GM23338 (cell line): ENCODE data around the gene OR4D2. TPM values are rescaled to one million over a fixed set of nuclear protein-coding genes. Genes with fewer than 3 reads are reported as not detected.

ENCODE experiments used
- ATAC-seq: fragments of 200-7000 bp; cut with Tn5 transposase; 3 replicates; pipeline ENCODE4 v1.9.1; 2020
- DNase-seq: peaks from one replicate; pipeline ENCODE4 v3.0.0-alpha.2; 2015; ENCODE audit warnings: low spot score
- H2AFZ ChIP-seq: fragments of 200-600 bp; sonication (generic); 2 replicates; pipeline ENCODE4 v1.8.0; 2016; ENCODE audit warnings: antibody characterized with exemption, mild to moderate bottlenecking, moderate library complexity
- H3F3A ChIP-seq: fragments of 200-600 bp; sonication (generic); replicated peaks from 2 replicates; pipeline ENCODE4 v1.8.0; 2017; ENCODE audit warnings: antibody characterized with exemption, mixed run types, low read depth
- H3K27ac ChIP-seq: fragments of 200-600 bp; sonication (generic); 2 replicates; pipeline ENCODE4 v1.6.1; 2016; ENCODE audit warnings: low read depth
- H3K27me3 ChIP-seq: fragments of 200-600 bp; sonication (generic); 2 replicates; pipeline ENCODE4 v1.8.0; 2016; ENCODE audit warnings: mild to moderate bottlenecking, mixed run types, moderate library complexity; ENCODE audit not compliant: insufficient read depth
- H3K36me3 ChIP-seq: fragments of 200-600 bp; sonication (generic); 2 replicates; pipeline ENCODE4 v1.8.0; 2016; ENCODE audit warnings: mild to moderate bottlenecking; ENCODE audit not compliant: insufficient read depth
- H3K4me1 ChIP-seq: fragments of 200-600 bp; sonication (generic); 2 replicates; pipeline ENCODE4 v1.8.0; 2016; ENCODE audit warnings: mild to moderate bottlenecking, moderate library complexity; ENCODE audit not compliant: insufficient read depth
- H3K4me2 ChIP-seq: fragments of 200-600 bp; sonication (generic); 2 replicates; pipeline ENCODE4 v1.7.1; 2017; ENCODE audit warnings: mixed run types
- H3K4me3 ChIP-seq: fragments of 200-600 bp; sonication (generic); 2 replicates; pipeline ENCODE4 v1.6.1; 2016; ENCODE audit warnings: mixed run types
- H3K79me2 ChIP-seq: fragments of 200-600 bp; sonication (generic); replicated peaks from 2 replicates; pipeline ENCODE4 v1.8.0; 2017; ENCODE audit warnings: mild to moderate bottlenecking; ENCODE audit not compliant: insufficient read depth
- H3K9me2 ChIP-seq: fragments of 200-600 bp; sonication (generic); 2 replicates; pipeline ENCODE4 v1.8.0; 2017; ENCODE audit not compliant: insufficient read depth
- H4K20me1 ChIP-seq: fragments of 200-600 bp; sonication (generic); replicated peaks from 2 replicates; pipeline ENCODE4 v1.8.0; 2017; ENCODE audit warnings: mild to moderate bottlenecking; ENCODE audit not compliant: insufficient read depth
- H3K27ac Mint-ChIP-seq: 2 replicates; pipeline ENCODE4 v1.8.0; 2020; ENCODE audit warnings: inconsistent platforms, mild to moderate bottlenecking, moderate library complexity, mixed read lengths
- H3K27me3 Mint-ChIP-seq: 3 replicates; pipeline ENCODE4 v1.8.0; 2022; ENCODE audit warnings: low read depth, mild to moderate bottlenecking, moderate library complexity, mixed read lengths, inconsistent platforms; ENCODE audit not compliant: insufficient read depth, poor library complexity
- H3K36me3 Mint-ChIP-seq: 3 replicates; pipeline ENCODE4 v1.8.0; 2021; ENCODE audit warnings: low read depth, mild to moderate bottlenecking, inconsistent platforms, moderate library complexity, mixed read lengths
- H3K4me1 Mint-ChIP-seq: 3 replicates; pipeline ENCODE4 v1.8.0; 2020; ENCODE audit warnings: mild to moderate bottlenecking, inconsistent platforms, mixed read lengths
- H3K4me3 Mint-ChIP-seq: 3 replicates; pipeline ENCODE4 v1.8.0; 2021; ENCODE audit warnings: moderate library complexity, mild to moderate bottlenecking, inconsistent platforms, mixed read lengths
- H3K9me3 Mint-ChIP-seq: 3 replicates; pipeline ENCODE4 v1.8.0; 2020; ENCODE audit warnings: moderate library complexity, mild to moderate bottlenecking, inconsistent platforms, mixed read lengths
- CREB1 ChIP-seq: fragments of 250-450 bp; sonication (Bioruptor Pico); IDR thresholded peaks from 2 replicates; pipeline ENCODE4 v1.5.0; 2020; ENCODE audit warnings: low read depth, mild to moderate bottlenecking, moderate library complexity
- ETS1 ChIP-seq: IDR thresholded peaks from 2 replicates; pipeline ENCODE4 v1.6.1; 2016; ENCODE audit warnings: antibody characterized with exemption
- EZH2phosphoT487 ChIP-seq: fragments of 200-600 bp; sonication (generic); IDR thresholded peaks from one replicate; pipeline ENCODE4 v1.8.1; 2018; ENCODE audit warnings: antibody characterized with exemption; ENCODE audit not compliant: unreplicated experiment
- JUNB ChIP-seq: IDR thresholded peaks from one replicate; pipeline ENCODE4 v1.6.1; 2016; ENCODE audit warnings: antibody characterized with exemption; ENCODE audit not compliant: unreplicated experiment
- NANOG ChIP-seq: IDR thresholded peaks from 2 replicates; pipeline ENCODE4 v1.6.1; 2016; ENCODE audit warnings: antibody characterized with exemption, borderline replicate concordance
- POLR2AphosphoS5 ChIP-seq: IDR thresholded peaks from 2 replicates; pipeline ENCODE4 v1.6.1; 2016; ENCODE audit warnings: antibody characterized with exemption, low read depth
- REST ChIP-seq: IDR thresholded peaks from one replicate; pipeline ENCODE4 v1.6.1; 2018; ENCODE audit warnings: antibody characterized with exemption; ENCODE audit not compliant: unreplicated experiment
- STAT1 ChIP-seq: IDR thresholded peaks from one replicate; pipeline ENCODE4 v1.6.1; 2016; ENCODE audit warnings: antibody characterized with exemption; ENCODE audit not compliant: unreplicated experiment
- ZNF114 ChIP-seq: fragments of 250-450 bp; sonication (Bioruptor Pico); IDR thresholded peaks from 2 replicates; pipeline ENCODE4 v1.5.0; 2020; ENCODE audit warnings: mild to moderate bottlenecking, moderate library complexity
- ZNF331 ChIP-seq: fragments of 250-450 bp; sonication (Bioruptor Pico); IDR thresholded peaks from 2 replicates; pipeline ENCODE4 v1.5.0; 2020; ENCODE audit warnings: low read depth, mild to moderate bottlenecking, moderate library complexity
- polyA plus RNA-seq: library from polyadenylated mRNA; unstranded; fragments of >200 nt; fragmentation: Nextera tagmentation; extraction: Ambion mirVana; gene quantifications from 2 replicates; pipeline ENCODE4 v1.2.1, GENCODE V29; 2016
- total RNA-seq: library from RNA; depleted of rRNA; stranded (reverse); fragments of >200 nt; shearing (Covaris generic); gene quantifications from 2 replicates; pipeline ENCODE4 v1.2.3, GENCODE V29; 2014
- TF ChIP-seq, protein P1 (sequence below): fragments of 250-450 bp; sonication (Bioruptor Pico); IDR thresholded peaks from 2 replicates; pipeline ENCODE4 v1.5.0; 2020; ENCODE audit warnings: mild to moderate bottlenecking, moderate library complexity

OR4D2 gene
- total and polyA plus RNA-seq, 2 experiments from 2014 or later: not detected

DNA sequence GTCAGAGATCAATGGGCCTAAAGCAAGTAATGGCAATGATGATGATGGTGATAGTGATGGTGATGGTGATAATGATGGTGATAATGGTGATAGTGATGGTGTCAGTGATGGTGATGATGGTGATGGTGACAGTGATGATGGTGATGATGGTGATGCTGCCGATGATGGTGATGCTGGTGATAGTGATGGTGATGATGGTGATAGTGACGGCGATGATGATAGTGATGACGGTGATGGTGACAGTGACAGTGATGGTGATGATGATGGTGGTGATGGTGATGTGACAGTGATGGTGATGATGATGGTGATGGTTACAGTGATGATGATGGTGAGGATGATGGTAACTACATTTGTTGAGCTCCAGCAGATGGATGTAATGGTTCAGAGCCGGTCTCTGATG is 49.4 kb upstream of the OR4D2 start:
- no peak overlapping the region for H3K4me3 ChIP-seq
- H3K4me2 ChIP-seq: no peak overlapping the region
- Mint-ChIP-seq H3K4me1 (no peaks in the 10 kb centered on the region), H3K36me3 (no peaks in the 10 kb centered on the region), H3K4me3 (no peak overlapping the region), H3K27me3 (peaks cover 5% of the 10 kb centered on the region), H3K27ac (no peak overlapping the region), H3K9me3 (no peaks in the 10 kb centered on the region)
- no peak overlapping the region for H3K27ac ChIP-seq
- H3K4me1 ChIP-seq: no peaks in the 10 kb centered on the region
- ATAC-seq (no peak), DNase-seq (no peak)
- peaks cover 3% of the 10 kb centered on the region for H4K20me1 ChIP-seq
- H3K36me3 ChIP-seq: no peaks in the 10 kb centered on the region
- no peaks in the 10 kb centered on the region for H3F3A ChIP-seq
- no peak overlapping the region for H2AFZ ChIP-seq
- no peaks in the 10 kb centered on the region for H3K79me2 ChIP-seq
- TF ChIP-seq STAT1 (no peak), ETS1 (no peak), POLR2AphosphoS5 (no peak), CREB1 (CRISPR knock-in tag) (no peak), NANOG (no peak), EZH2phosphoT487 (no peak), JUNB (no peak), ZNF331 (CRISPR knock-in tag) (no peak), ZNF114 (CRISPR knock-in tag) (no peak), REST (no peak)
- TF ChIP-seq, protein P1, sequence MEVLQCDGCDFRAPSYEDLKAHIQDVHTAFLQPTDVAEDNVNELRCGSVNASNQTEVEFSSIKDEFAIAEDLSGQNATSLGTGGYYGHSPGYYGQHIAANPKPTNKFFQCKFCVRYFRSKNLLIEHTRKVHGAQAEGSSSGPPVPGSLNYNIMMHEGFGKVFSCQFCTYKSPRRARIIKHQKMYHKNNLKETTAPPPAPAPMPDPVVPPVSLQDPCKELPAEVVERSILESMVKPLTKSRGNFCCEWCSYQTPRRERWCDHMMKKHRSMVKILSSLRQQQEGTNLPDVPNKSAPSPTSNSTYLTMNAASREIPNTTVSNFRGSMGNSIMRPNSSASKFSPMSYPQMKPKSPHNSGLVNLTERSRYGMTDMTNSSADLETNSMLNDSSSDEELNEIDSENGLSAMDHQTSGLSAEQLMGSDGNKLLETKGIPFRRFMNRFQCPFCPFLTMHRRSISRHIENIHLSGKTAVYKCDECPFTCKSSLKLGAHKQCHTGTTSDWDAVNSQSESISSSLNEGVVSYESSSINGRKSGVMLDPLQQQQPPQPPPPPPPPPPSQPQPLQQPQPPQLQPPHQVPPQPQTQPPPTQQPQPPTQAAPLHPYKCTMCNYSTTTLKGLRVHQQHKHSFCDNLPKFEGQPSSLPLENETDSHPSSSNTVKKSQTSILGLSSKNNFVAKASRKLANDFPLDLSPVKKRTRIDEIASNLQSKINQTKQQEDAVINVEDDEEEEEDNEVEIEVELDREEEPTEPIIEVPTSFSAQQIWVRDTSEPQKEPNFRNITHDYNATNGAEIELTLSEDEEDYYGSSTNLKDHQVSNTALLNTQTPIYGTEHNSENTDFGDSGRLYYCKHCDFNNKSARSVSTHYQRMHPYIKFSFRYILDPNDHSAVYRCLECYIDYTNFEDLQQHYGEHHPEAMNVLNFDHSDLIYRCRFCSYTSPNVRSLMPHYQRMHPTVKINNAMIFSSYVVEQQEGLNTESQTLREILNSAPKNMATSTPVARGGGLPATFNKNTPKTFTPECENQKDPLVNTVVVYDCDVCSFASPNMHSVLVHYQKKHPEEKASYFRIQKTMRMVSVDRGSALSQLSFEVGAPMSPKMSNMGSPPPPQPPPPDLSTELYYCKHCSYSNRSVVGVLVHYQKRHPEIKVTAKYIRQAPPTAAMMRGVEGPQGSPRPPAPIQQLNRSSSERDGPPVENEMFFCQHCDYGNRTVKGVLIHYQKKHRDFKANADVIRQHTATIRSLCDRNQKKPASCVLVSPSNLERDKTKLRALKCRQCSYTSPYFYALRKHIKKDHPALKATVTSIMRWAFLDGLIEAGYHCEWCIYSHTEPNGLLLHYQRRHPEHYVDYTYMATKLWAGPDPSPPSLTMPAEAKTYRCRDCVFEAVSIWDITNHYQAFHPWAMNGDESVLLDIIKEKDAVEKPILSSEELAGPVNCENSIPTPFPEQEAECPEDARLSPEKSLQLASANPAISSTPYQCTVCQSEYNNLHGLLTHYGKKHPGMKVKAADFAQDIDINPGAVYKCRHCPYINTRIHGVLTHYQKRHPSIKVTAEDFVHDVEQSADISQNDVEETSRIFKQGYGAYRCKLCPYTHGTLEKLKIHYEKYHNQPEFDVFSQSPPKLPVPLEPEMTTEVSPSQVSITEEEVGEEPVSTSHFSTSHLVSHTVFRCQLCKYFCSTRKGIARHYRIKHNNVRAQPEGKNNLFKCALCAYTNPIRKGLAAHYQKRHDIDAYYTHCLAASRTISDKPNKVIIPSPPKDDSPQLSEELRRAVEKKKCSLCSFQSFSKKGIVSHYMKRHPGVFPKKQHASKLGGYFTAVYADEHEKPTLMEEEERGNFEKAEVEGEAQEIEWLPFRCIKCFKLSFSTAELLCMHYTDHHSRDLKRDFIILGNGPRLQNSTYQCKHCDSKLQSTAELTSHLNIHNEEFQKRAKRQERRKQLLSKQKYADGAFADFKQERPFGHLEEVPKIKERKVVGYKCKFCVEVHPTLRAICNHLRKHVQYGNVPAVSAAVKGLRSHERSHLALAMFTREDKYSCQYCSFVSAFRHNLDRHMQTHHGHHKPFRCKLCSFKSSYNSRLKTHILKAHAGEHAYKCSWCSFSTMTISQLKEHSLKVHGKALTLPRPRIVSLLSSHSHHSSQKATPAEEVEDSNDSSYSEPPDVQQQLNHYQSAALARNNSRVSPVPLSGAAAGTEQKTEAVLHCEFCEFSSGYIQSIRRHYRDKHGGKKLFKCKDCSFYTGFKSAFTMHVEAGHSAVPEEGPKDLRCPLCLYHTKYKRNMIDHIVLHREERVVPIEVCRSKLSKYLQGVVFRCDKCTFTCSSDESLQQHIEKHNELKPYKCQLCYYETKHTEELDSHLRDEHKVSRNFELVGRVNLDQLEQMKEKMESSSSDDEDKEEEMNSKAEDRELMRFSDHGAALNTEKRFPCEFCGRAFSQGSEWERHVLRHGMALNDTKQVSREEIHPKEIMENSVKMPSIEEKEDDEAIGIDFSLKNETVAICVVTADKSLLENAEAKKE (CRISPR knock-in tag): no peak
- H3K27me3 ChIP-seq: no peaks in the 10 kb centered on the region
- no peaks in the 10 kb centered on the region for H3K9me2 ChIP-seq
